Dermis microvascular lymphatic vessel endothelial cell (primary cell): ENCODE results near the gene PPP2R3C. TPM values are rescaled to one million over a fixed set of nuclear protein-coding genes. Genes with fewer than 3 reads are reported as not detected.
"Not testable (repeated sequence)": the region's sequence is repeated elsewhere in the genome, so short reads cannot be mapped to it uniquely, and the experiment has no call there.

Source experiments
- DNase-seq, 2 donors: peaks; one replicate each; pipeline versions ENCODE4 v3.0.0 to v3.0.0-alpha.2; 2010; ENCODE audit warnings: low read depth in 2 of 2
- total RNA-seq: library from RNA; depleted of rRNA; stranded (reverse); fragments of >200 nt; gene quantifications from 2 replicates; pipeline ENCODE4 v1.2.1, GENCODE V29; 2014

Gene PPP2R3C
- total RNA-seq, 1 donor from 2014 or later = 40.3 TPM

DNA sequence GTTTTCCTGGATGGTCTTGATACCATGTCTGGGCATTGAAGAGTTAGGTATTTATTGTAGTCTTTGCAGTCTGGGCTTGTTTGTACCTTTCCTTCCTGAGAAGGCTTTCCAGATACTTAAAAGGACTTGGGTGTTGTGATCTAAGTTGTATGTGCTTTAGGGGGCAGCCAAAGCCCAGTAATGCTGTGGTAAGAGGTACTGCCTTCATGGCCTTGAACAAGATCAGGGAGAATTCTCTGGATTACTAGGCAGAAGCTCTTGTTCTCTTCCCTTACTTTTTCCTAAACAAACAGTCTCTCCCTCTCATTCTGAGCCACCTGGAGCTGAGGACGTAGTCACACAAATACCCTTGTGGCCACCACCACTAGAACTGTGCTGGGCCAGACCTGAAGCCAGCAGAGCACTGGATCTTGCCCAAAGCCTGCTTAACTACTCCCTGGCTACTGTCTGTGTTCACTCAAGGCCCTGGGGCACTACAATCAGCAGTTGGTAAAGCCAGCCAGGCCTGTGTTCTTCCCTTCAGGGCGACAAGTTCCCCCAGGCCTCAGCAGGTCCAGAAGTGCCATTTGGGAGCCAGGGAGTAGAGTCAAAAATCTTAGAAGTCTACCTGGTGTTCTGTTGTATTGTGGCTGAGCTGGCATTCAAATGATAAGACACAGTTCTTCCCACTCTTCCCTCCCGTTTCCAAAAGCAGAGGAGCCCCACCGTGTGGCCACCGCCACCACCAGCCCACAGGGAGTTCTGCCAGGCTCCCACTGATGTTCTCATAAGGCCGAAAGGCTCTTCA lies 11.9 kb upstream of the PPP2R3C start:
- DNase-seq = no peak

DNA sequence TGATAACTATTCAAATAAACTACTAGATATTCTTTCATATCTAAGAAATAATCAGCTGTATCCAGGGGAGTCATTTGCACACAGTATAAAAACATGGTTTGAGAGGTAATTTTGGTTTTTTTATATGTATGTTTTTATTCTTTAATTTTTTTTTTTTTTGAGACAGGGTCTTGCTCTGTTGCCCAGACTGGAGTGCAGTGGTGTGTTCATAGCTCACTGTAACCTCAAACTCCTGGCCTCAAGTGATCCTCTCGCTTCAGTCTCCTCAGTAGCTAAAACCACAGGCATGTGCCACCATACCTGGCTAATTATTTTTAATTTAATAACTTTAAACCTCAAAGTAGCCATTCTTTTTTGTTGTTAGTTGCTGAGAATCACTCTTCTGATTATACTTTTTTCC lies 2.3 kb upstream of the PPP2R3C start:
- DNase-seq = no peak

DNA sequence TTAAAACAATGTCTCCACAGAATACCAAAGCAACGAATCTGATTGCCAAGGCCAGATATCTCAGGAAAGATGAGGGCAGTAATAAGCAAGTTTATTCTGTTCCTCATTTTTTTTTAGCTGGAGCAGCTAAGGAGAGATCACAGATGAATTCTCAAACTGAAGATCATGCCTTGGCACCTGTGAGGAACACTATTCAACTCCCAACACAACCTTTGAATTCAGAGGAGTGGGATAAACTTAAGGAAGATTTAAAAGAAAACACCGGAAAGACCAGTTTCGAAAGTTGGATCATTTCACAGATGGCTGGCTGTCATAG lies 1.6 kb upstream of the PPP2R3C start:
- no peak for DNase-seq

DNA sequence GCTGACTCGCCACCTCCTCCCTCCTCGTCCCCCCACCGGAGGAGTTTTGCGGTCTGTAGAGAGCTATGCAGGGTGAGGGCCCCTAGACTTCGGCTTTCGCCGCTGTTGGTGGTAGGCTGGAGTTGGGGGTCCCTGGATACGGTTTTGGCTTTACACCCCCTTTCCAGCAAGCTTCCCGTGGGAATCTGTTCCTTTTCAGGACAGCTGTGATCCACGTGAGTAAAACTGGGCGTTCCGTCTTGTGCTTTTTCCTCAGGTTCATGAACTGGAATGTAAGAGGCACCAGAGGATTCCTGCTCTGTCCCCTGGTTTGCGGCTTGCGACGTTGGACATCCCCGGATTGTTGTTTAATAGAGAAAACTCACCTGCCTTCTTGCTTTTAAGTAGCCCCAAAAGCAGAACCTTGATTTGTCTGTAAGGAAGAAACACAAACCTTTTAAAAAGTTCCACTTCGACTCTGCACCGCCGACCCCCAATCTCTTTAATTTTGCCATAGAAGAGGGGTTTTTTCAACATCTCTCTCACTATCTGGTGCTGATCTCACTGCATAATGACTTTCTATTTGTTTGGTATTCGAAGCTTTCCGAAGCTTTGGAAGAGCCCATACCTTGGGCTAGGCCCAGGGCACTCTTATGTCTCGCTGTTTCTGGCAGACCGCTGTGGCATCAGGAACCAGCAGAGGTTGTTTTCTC lies 1.1 kb upstream of the PPP2R3C start:
- peak in 1 of 2 donors; percentile 28 for DNase-seq

DNA sequence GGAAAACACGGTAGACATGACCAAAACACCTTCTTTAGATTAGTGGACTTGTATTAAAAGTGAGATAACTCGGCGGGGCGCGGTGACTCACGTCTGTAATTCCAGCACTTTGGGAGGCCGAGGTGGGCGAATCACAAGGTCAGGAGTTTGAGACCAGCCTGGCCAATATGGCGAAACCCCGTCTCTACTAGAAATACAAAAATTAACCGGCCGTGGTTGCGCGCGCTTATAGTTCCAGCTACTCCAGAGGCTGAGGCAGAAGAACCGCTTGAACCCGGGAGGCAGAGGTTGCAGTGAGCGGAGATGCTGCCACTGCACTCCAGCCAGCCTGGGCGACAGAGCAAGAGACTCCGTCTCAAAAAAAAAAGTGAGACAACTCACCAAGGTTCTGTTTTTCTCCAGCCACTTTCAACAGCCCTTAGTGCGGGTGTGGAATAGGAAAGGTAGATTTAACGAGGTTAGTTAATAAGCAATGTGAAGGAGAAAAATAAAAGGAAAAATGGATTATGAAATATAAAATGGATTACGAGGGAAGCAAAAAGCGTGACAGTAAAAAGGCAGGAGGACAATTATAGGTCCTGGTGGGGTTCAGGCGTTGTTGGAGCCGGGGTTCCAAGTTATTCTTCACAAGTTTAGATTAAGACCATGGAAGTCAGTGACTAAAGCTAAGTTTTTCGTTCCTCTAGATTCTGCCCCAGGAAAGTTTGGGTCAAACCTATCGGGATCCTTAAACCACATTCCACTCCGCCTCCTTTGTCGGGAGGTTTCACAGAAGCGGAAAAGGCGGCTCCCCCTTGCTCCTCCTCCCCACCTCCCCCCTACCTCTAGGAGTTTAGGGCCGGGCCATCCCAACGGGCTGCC lies 534 bp downstream of the PPP2R3C start:
- DNase-seq = peak in 1 of 2 donors; percentile 14

DNA sequence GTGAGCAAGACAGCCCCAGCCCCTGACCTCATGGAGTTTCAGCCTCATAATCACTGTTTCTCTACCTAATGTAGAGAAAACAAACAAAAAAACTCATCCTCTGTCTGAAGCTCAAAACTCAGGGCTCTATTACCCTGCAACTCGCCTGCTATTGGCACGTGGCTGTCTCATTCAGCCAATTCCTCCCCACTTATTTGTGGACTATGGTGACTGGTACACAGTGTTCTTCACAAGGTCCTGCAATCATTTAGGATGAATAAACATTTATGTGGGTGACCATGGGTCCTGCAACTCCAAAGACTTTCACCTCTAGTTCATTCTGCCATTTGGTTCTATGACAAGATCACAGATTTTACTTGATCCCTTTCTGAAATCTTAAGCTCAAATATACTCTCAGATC lies 4.7 kb downstream of the PPP2R3C start:
- no peak for DNase-seq

DNA sequence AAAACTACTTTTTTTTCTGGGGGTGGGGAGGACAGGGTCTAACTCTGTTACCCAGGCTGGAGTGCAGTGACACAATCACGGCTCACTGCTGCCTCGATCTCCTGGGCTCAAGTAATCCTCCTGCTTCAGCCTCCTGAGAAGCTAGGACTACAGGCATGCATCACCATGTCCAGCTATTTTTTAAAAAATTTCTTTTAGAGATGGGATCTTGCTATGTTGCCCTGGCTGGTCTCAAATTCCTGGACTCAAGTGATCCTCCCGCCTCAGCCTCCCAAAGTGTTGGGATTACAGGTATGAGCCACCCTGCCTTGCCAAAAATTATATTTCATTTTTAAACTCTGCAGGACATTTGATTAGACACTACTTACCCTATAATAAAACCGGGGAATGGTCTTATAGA lies 5.5 kb downstream of the PPP2R3C start:
- no peak for DNase-seq

DNA sequence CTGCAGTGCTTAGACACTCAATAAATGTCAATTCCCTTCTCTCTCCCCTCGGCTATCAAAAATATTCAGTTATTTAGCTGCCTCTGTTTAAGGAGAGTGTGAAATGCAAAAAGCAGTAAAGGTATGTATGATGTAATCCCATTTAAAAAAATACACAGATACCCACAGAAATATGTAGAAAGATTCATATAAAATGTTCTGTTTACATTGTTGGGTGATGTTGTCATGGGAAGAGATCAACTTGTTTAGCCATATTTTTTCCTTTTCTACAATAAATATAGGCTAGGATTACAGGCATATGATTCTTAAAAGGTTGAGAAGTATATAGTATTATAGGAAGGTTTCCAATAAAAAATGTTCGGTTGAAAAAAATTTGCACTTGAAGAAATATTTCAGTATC lies 7.8 kb downstream of the PPP2R3C start:
- DNase-seq = no peak

DNA sequence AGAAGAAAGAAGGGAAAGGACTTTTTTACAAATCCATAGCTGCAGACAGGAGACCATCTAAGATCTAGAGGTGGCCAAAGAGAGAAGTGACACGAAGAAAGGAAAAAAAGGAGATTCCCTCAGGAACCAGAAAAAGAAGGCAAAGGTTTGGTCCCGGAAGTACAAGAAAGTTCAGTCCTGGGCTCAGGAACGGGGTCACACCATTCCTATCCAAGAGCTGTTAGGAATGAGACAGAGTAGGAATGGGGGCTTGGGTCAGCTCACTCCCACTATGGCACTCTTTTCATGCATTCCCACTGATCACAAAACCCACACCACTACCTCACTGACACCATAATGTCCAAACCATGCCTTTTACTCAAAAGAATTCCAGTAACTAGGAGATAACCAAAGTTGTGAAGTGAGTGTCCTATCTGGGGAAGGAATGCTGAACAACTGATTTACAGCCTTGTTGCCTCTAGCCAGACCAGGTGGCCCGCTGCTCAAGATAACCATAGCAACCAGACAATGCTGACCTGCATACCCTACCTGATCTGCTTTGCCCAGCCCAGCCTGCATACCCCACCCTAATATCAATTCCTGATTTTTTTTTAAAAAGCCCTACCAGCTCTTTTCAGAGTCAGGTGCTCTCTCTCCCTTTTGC lies 8.4 kb downstream of the PPP2R3C start:
- DNase-seq = no peak

DNA sequence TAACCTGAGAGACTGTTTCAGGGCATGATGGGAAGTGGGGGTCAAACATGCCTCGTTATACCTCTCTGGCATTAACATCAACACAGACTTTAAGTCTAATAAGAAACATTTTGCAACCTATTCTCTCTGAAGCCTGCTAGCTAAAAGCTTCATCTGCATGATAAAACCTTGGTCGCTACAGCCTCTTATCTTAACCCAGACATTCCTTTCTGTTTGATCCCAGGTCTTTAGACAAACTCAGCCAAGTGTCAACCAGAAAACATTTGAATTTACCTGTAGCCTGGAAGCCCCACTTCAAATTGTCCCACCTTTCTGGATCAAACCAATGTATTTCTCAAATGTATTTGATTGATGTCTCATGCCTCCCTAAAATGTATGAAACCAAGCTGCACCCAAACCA lies 9.1 kb downstream of the PPP2R3C start:
- no peak for DNase-seq

DNA sequence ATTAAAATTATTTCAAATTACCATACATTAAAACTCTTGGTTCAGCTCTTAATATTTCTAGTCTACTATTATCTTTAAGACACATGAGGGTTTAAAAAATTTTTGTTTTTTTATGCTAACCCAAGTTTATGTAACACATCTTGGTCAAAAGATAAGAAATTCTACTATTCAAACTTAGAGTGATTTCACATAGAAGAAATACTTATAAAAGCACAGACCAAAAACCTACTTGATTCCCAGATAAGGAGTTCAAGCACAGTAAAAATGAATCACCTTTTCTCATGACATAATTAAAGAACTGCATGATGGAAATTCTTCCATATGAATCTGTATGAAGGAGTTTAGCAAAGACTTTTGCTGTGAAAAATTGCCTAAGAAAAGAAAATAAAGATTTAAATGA lies 13.9 kb downstream of the PPP2R3C start:
- DNase-seq = no peak

DNA sequence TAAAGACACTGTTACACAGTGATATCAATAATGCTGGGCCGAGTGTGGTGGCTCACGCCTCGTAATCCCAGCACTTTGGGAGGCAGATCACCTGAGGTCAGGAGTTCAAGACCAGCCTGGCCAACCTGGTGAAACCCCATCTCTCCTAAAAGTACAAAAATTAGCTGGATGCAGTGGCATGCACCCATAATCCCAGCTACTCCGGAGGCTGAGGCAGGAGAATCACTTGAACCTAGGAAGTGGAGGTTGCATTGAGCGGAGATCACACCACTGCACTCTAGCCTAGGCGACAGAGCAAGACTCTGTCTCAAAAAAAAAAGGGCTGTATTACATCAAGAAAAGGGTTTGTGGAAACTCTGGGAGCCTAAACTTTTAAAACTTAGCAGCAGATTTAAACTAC lies 27.1 kb downstream of the PPP2R3C start:
- DNase-seq = not testable (repeated sequence)

DNA sequence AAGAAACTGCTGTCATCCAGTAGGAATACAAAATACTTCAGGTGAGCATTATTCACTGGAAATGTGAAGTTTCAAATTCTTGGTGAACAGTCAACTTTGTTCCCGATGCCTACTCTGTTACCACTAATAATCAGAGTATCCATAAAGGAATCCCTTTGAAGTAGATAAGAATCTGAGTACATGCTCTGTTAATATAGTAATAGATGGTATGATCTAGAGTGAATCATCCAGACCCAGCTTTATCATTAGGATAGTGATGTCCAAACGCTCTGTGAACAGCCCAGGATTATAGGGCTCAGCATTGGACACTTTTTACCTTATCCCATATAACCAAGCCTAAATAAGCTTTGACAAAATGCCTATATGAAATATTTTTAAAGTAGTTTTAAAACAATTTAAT lies 33.3 kb downstream of the PPP2R3C start:
- no peak for DNase-seq

DNA sequence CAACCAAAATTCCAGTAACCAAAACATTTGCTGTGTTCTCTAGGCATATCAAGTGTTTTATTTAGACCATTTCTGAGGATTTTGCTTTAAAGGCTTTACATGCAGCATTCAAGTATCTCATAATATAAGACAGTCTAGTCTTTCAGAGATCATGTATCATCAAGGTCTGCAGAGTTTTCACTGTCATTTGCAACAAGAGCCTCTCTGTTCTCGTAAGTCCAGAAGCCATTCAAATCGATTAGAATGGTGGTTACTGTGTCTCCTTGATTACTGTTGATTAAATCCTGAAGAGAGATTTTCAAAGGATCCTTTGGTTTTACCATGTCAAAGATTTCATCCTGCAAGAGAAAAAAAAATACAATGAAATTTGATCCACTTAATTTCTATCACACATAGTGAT lies 36.3 kb downstream of the PPP2R3C start:
- no peak for DNase-seq

DNA sequence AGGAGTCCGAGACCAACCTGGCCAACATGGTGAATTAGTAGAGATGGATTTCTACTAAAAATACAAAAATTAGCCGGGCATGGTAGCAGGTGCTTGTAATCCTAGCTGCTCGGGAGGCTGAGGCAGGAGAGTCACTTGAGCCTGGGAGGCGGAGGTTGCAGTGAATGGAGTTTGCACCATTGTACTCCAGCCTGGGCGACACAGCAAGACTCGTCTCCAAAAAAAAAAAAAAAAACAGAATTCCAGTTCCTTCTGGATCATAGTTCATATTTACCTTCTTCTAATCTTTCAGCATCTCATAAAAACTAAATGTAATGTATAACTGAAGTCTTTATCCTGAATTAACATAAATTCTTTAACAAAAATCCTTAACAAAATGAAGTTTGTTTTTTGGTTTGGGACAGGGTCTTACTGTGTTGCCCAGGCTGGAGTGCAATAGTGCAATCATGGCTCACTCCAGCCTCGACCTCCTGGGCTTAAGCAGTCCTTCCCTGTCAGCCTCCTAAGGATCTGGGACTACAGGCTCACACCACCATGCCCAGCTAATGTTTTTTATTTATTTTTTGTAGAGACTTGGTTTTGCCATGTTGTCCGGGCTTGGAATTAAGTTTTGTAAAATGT lies 38.1 kb downstream of the PPP2R3C start:
- DNase-seq = no peak

DNA sequence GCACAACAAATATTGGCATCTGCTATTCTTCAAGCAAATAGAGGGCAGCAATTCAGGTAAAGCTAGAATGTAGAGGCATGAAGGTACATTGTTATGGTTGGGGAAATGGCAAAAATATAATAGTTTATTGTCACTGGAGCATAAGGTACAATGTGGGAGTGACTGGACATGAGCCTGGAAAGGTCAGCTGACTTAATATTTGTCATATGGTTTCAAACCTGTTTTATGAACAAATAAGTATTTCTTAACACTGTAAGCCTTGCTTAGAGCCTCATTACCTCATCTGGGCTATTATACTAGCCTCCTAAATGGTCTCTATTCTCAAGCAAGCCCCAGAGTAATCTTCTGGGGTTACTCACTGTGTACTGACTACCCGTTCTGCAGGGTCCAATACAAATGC lies 42.0 kb downstream of the PPP2R3C start:
- no peak for DNase-seq

DNA sequence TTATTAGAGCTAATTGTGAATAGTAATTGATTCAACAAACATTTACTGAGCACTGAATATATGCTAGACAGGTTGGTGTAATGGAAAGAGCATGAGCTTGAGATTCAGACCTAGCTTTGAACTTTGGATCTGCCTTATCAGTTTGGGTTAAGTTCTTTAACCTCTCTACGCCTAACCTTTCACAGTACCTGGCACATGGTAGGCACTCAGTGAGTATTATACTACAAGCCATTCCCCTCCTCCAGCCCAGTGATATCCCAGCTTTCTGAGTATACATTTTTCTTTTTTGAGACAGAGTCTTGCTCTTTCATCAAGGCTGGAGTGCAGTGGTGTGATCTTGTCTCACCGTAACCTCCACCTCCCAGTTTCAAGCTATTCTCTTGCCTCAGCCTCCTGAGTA lies 43.7 kb downstream of the PPP2R3C start:
- no peak for DNase-seq

DNA sequence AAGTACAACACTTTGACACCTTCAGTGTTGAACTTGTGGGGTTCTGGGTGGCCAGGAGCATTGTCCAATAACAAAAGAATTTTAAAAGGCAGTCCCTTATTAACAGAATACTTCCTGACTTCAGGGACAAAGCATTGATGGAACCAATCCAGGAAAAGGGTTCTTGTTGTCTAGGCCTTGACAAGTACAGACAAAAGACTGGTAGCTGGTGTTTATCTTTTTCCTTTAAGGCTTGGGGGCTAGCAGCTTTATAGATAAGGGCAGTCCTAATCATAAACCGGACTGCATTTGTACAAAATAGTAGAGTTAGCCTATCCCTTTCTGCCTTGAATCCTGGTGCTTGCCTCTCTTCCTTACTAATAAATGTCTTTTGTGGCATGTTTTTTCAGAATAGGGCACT lies 48.3 kb downstream of the PPP2R3C start:
- DNase-seq = peak in 1 of 2 donors; percentile 21

DNA sequence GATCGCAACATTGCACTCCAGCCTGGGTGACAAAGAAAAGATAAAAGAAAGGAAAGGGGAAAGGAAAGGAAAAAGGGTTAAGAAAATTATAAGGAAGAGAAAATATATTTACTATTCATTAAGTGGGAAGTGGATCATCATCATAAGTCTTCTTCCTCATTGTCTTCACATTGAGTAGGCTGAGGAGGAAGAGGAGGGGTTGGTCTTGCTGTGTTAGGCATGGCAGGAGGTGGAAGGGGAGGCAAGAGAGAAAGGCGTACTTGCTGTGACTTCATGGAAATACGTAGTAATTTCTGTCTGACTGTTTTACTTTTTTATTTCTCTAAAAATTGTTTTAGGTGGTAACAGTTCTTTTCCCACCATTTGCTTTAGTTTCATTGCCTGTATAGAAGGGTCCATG lies 49.6 kb downstream of the PPP2R3C start:
- no peak for DNase-seq

DNA sequence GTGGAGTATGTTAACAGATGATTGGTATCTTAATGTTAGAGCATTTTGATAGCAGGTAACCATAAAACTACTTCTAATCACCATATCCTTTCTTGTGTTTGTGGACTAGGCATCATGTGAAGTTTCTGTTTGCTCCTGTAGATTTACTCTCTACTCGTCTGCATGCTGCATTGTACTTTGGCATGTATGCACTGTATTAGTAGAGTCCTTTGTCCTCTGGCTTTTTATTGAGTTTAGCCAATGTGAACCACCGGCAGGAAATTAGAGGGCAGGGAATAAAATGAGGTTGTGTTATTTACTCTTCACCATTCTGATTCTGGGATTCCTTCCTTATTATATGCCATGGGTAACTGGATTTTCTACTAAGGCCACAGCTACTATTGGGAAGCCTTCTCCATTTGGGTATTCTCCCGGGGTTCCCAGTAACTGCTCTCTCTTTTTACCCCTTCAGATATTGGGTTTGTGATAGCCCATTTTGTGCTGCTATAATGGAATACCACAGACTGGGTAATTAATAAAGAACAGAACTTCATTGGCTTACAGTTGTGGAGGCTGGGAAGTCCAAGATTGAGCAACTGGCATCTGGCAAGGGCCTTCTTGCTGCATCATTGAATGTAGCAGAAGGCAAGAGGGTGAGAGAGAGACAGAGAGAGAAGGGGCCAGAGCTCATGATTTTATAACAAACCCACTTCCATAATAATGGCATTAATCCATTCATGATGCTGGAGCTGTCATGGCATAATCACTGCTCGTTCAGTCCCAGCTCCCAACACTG lies 53.4 kb downstream of the PPP2R3C start:
- no peak for DNase-seq

DNA sequence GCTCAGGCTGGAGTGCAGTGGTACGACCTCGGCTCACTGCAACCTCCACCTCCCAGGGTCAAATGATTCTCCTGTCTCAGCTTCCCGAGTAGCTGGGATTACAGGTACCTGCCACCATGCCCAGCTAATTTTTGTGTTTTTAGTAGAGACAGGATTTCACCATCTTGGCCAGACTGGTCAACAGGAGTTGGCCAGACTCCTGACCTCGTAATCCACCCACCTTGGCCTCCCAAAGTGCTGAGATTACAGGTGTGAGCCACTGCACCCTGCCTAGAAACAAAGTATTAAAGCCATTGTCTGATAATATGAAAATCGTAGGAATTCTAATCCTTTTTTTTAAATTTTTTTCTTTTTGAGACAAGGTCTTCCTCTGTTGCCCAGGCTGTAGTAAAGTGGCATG lies 56.1 kb downstream of the PPP2R3C start:
- DNase-seq = not testable (repeated sequence)
